ENCODE data around the gene TNRC6C. TPM values are rescaled to one million over a fixed set of nuclear protein-coding genes. Genes with fewer than 3 reads are reported as not detected.

The TNRC6C gene
- total and polyA plus RNA-seq, 7 donors, result 0.92 to 22.1 (median 6.3) TPM

DNA sequence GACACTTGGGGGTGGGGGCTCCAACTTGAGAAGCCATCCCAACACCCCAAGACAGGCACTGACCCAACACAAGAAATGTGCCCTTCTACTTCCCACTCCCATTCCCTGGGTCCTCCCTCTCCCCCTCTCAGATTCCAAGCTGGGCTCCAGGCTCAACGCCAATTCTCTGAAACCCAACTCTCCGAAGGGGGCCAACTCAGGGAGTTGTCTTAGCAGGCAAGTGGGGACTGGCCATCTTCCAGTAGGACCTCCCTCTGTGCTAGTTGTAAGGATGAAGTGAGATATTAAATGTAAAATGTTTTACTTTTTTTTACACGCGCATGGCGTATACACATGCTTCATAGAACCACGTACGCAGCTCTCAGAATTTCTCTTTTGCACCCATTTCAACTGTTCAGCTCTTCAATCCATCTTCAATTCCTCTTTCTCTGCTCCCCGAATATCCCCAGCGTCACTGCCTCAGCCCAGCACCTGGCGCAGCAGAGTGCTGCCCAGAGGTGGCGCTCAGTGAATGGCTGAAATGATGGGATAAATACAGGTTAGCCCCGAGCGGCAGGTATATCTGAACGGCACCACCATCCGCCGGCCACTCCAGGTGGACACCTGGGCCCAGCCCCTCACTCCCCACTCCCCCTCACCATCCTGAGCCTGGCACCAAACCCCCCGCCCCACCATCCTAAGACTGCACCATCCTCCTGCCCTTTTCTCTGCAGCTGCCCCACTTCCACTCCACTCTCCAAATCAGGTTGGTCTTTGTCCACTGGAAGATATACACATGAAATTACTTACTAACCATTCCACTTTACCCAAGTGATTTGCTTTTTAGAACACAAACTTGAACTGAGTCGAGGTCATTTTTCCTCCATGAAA, 43.9 kb upstream of the TNRC6C start:
- peak; percentile 29 for DNase-seq
- 23 to 39% methylated on average over 18 of the region's 18 CpGs for whole genome bisulfite sequencing, 2 donors
- peaks cover 0 to 4% (median 0%) of the 10 kb centered on the region in 4 donors for H3K4me1 ChIP-seq
- TF ChIP-seq POLR2AphosphoS5 (IDR thresholded peaks at IDR 0.05) (no peak), EP300 (IDR thresholded peaks at IDR 0.05) (no peak), POLR2A (IDR thresholded peaks at IDR 0.05) (no peak)
- TF ChIP-seq, protein P1, sequence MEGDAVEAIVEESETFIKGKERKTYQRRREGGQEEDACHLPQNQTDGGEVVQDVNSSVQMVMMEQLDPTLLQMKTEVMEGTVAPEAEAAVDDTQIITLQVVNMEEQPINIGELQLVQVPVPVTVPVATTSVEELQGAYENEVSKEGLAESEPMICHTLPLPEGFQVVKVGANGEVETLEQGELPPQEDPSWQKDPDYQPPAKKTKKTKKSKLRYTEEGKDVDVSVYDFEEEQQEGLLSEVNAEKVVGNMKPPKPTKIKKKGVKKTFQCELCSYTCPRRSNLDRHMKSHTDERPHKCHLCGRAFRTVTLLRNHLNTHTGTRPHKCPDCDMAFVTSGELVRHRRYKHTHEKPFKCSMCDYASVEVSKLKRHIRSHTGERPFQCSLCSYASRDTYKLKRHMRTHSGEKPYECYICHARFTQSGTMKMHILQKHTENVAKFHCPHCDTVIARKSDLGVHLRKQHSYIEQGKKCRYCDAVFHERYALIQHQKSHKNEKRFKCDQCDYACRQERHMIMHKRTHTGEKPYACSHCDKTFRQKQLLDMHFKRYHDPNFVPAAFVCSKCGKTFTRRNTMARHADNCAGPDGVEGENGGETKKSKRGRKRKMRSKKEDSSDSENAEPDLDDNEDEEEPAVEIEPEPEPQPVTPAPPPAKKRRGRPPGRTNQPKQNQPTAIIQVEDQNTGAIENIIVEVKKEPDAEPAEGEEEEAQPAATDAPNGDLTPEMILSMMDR (IDR thresholded peaks at IDR 0.05), result no peak
- intact Hi-C loops (cut with DNase I), result no loop called here
- H3K36me3 ChIP-seq, result no peaks in the 10 kb centered on the region
- peaks cover 3 to 43% (median 16%) of the 10 kb centered on the region in 3 donors for H3K27me3 ChIP-seq
- H3K27ac ChIP-seq, result no peak overlapping the region
- no peaks in the 10 kb centered on the region for H3K9me3 ChIP-seq
- no peak overlapping the region for H3K4me3 ChIP-seq

GRCh38 chr17:77915594-77916021, 42.9 kb upstream of the TNRC6C start:
- Histone ChIP-seq H3K27me3 (peaks cover 3 to 43% (median 12%) of the 10 kb centered on the region in 3 donors), H3K9me3 (no peaks in the 10 kb centered on the region), H3K27ac (no peak overlapping the region), H3K4me3 (no peak overlapping the region), H3K36me3 (no peaks in the 10 kb centered on the region), H3K4me1 (peaks cover 0 to 4% (median 0%) of the 10 kb centered on the region in 4 donors)
- DNase-seq, result peak; percentile 14
- no peak for TF ChIP-seq POLR2AphosphoS5 (IDR thresholded peaks at IDR 0.05)
- no peak for TF ChIP-seq EP300 (IDR thresholded peaks at IDR 0.05)
- TF ChIP-seq, protein P1 (IDR thresholded peaks at IDR 0.05), result no peak
- no peak for TF ChIP-seq POLR2A (IDR thresholded peaks at IDR 0.05)
- intact Hi-C loops (cut with DNase I), result no loop called here
- 19 to 68% methylated on average over 7 of the region's 7 CpGs for WGBS, 2 donors

DNA sequence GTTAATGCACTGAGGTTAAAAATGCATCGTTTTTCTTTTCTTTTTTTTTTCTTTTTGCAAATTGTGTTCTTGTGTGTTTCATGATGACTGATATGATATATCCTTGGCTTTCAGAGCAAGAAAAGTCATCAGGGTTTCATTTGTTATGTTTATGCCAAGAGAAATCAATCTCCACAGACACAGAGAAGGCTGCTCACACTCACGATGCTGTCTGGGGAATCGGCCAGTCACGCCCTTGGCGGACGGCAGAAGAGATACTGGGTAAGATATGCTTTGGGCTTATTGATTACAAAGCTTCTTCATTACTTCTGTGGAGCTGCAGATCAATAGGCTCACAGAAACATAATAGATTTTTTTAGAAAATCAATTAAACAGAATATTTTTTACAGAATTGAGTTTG, 42.2 kb upstream of the TNRC6C start:
- no peak overlapping the region for H3K4me3 ChIP-seq
- H3K27ac ChIP-seq, result no peak overlapping the region
- peaks cover 0 to 4% (median 0%) of the 10 kb centered on the region in 4 donors for H3K4me1 ChIP-seq
- intact Hi-C loops (cut with DNase I), result no loop called here
- H3K27me3 ChIP-seq, result peaks cover 3 to 43% (median 12%) of the 10 kb centered on the region in 3 donors
- TF ChIP-seq, protein P1 (IDR thresholded peaks at IDR 0.05), result no peak
- no peak for TF ChIP-seq POLR2AphosphoS5 (IDR thresholded peaks at IDR 0.05)
- TF ChIP-seq EP300 (IDR thresholded peaks at IDR 0.05), result no peak
- TF ChIP-seq POLR2A (IDR thresholded peaks at IDR 0.05), result no peak
- no peaks in the 10 kb centered on the region for H3K9me3 ChIP-seq
- H3K36me3 ChIP-seq, result no peaks in the 10 kb centered on the region
- 19 to 46% methylated on average over 6 of the region's 6 CpGs for WGBS, 2 donors
- DNase-seq, result peak; percentile 4

GRCh38 chr17:77916703-77917481, 41.6 kb upstream of the TNRC6C start:
- TF ChIP-seq, protein P1 (IDR thresholded peaks at IDR 0.05), result no peak
- TF ChIP-seq EP300 (IDR thresholded peaks at IDR 0.05) (no peak), POLR2AphosphoS5 (IDR thresholded peaks at IDR 0.05) (no peak), POLR2A (IDR thresholded peaks at IDR 0.05) (no peak)

More at GRCh38 chr17:77916703-77917481, 41.6 kb upstream of the TNRC6C start:
- Histone ChIP-seq H3K9me3 (no peaks in the 10 kb centered on the region), H3K36me3 (no peaks in the 10 kb centered on the region), H3K27me3 (peaks cover 3 to 43% (median 12%) of the 10 kb centered on the region in 3 donors), H3K27ac (no peak overlapping the region), H3K4me1 (peaks cover 0 to 4% (median 0%) of the 10 kb centered on the region in 4 donors), H3K4me3 (no peak overlapping the region)
- peak; percentile 63 for DNase-seq
- intact Hi-C loops (cut with DNase I), result no loop called here
- WGBS, 2 donors, result 12 to 27% methylated on average over 17 of the region's 17 CpGs

Measured in sigmoid colon (tissue), 7 donors.